ENCODE data around the gene WDFY3. TPM values are rescaled to one million over a fixed set of nuclear protein-coding genes. Genes with fewer than 3 reads are reported as not detected.
"Not testable (repeated sequence)": the region's sequence is repeated elsewhere in the genome, so short reads cannot be mapped to it uniquely, and the experiment has no call there.

The WDFY3 gene
- polyA plus RNA-seq, 3 donors, result 47.8 to 60.8 (median 53.4) TPM

GRCh38 chr4:84825701-84826341 lies 140.7 kb downstream of the WDFY3 start:
- DNase-seq (ENCODE audit: extremely low read depth in 1 of 11, low read depth in 9 of 11, low spot score in 4 of 11), result no peak

GRCh38 chr4:84821064-84821463 lies 145.4 kb downstream of the WDFY3 start:
- DNase-seq (ENCODE audit: extremely low read depth in 1 of 11, low read depth in 9 of 11, low spot score in 4 of 11), result no peak

GRCh38 chr4:84814094-84814750 lies 152.3 kb downstream of the WDFY3 start:
- DNase-seq (ENCODE audit: extremely low read depth in 1 of 11, low read depth in 9 of 11, low spot score in 4 of 11), result no peak

- no peak for DNase-seq (ENCODE audit: extremely low read depth in 1 of 11, low read depth in 9 of 11, low spot score in 4 of 11)
These were observed 156.5 kb downstream of the WDFY3 start for GRCh38 chr4:84809946-84810345.

- no peak for DNase-seq (ENCODE audit: extremely low read depth in 1 of 11, low read depth in 9 of 11, low spot score in 4 of 11)
These were observed 158.2 kb downstream of the WDFY3 start for GRCh38 chr4:84808332-84808731.

GRCh38 chr4:84806541-84806940 lies 159.9 kb downstream of the WDFY3 start:
- not testable (repeated sequence) for DNase-seq (ENCODE audit: extremely low read depth in 1 of 11, low read depth in 9 of 11, low spot score in 4 of 11)

- DNase-seq (ENCODE audit: extremely low read depth in 1 of 11, low read depth in 9 of 11, low spot score in 4 of 11), result peak in 3 of 11 donors; percentile 6 to 7 (median 6)
These were observed 162.4 kb downstream of the WDFY3 start for GRCh38 chr4:84804136-84804535.

- DNase-seq (ENCODE audit: extremely low read depth in 1 of 11, low read depth in 9 of 11, low spot score in 4 of 11), result no peak
These were observed 162.8 kb downstream of the WDFY3 start for GRCh38 chr4:84803720-84804119.

- no peak for DNase-seq (ENCODE audit: extremely low read depth in 1 of 11, low read depth in 9 of 11, low spot score in 4 of 11)
These were observed 163.4 kb downstream of the WDFY3 start for GRCh38 chr4:84803116-84803515.

GRCh38 chr4:84800256-84800655 lies 166.2 kb downstream of the WDFY3 start:
- no peak for DNase-seq (ENCODE audit: extremely low read depth in 1 of 11, low read depth in 9 of 11, low spot score in 4 of 11)

- no peak for DNase-seq (ENCODE audit: extremely low read depth in 1 of 11, low read depth in 9 of 11, low spot score in 4 of 11)
These were observed 167.2 kb downstream of the WDFY3 start for GRCh38 chr4:84799318-84799717.

GRCh38 chr4:84796394-84796793 lies 170.1 kb downstream of the WDFY3 start:
- DNase-seq (ENCODE audit: extremely low read depth in 1 of 11, low read depth in 9 of 11, low spot score in 4 of 11), result peak in 1 of 11 donors; percentile 3

- DNase-seq (ENCODE audit: extremely low read depth in 1 of 11, low read depth in 9 of 11, low spot score in 4 of 11), result no peak
These were observed 173.9 kb downstream of the WDFY3 start for GRCh38 chr4:84792366-84793301.

GRCh38 chr4:84790769-84791565 lies 175.5 kb downstream of the WDFY3 start:
- DNase-seq (ENCODE audit: extremely low read depth in 1 of 11, low read depth in 9 of 11, low spot score in 4 of 11), result no peak

GRCh38 chr4:84786478-84786877 lies 180.0 kb downstream of the WDFY3 start:
- DNase-seq (ENCODE audit: extremely low read depth in 1 of 11, low read depth in 9 of 11, low spot score in 4 of 11), result no peak

GRCh38 chr4:84782517-84782916 lies 184.0 kb downstream of the WDFY3 start:
- no peak for DNase-seq (ENCODE audit: extremely low read depth in 1 of 11, low read depth in 9 of 11, low spot score in 4 of 11)

GRCh38 chr4:84780719-84781118 lies 185.8 kb downstream of the WDFY3 start:
- DNase-seq (ENCODE audit: extremely low read depth in 1 of 11, low read depth in 9 of 11, low spot score in 4 of 11), result no peak

- DNase-seq (ENCODE audit: extremely low read depth in 1 of 11, low read depth in 9 of 11, low spot score in 4 of 11), result no peak
These were observed 188.4 kb downstream of the WDFY3 start for GRCh38 chr4:84778041-84778440.

GRCh38 chr4:84767168-84767567 lies 199.3 kb downstream of the WDFY3 start:
- no peak for DNase-seq (ENCODE audit: extremely low read depth in 1 of 11, low read depth in 9 of 11, low spot score in 4 of 11)
